ENCODE data around the gene HADHB.
A peak's percentile ranks its signal among the peaks of the same experiment; 100 is the strongest.

The HADHB gene

GRCh38 chr2:26244309-26245230 is at the start of gene HADHB, which contains the start of gene HADHA:
Gene HADHB, plus strand, starts transcription at chr2:26244939. Its CDS starts 9,316 bp downstream, at chr2:26254255.
Gene HADHA, minus strand, starts transcription at chr2:26244632. Its CDS starts 36 bp downstream, at chr2:26244596.
- peak; percentile 83 for DNase-seq

- DNase-seq = no peak
Observed at GRCh38 chr2:26195040-26195984, 49.4 kb upstream of the HADHB start.

- peak; percentile 35 for DNase-seq
Observed at GRCh38 chr2:26196683-26197418, 47.9 kb upstream of the HADHB start.

- no peak for DNase-seq
Observed at GRCh38 chr2:26197516-26197915, 47.2 kb upstream of the HADHB start.

GRCh38 chr2:26202981-26203490 is 41.7 kb upstream of the HADHB start:
- no peak for DNase-seq

GRCh38 chr2:26203906-26204305 is 40.8 kb upstream of the HADHB start:
- no peak for DNase-seq

GRCh38 chr2:26212011-26212410 is 32.7 kb upstream of the HADHB start:
- DNase-seq = no peak

- no peak for DNase-seq
Observed at GRCh38 chr2:26214759-26215158, 30.0 kb upstream of the HADHB start.

GRCh38 chr2:26215833-26216232 is 28.9 kb upstream of the HADHB start:
- DNase-seq = no peak

GRCh38 chr2:26216587-26216986 is 28.2 kb upstream of the HADHB start:
- DNase-seq = no peak

GRCh38 chr2:26217720-26218119 is 27.0 kb upstream of the HADHB start:
- DNase-seq = no peak

- DNase-seq = no peak
Observed at GRCh38 chr2:26223018-26223417, 21.7 kb upstream of the HADHB start.

- DNase-seq = no peak
Observed at GRCh38 chr2:26224095-26224494, 20.6 kb upstream of the HADHB start.

- DNase-seq = no peak
Observed at GRCh38 chr2:26229595-26229994, 15.1 kb upstream of the HADHB start.

- DNase-seq = no peak
Observed at GRCh38 chr2:26230806-26231205, 13.9 kb upstream of the HADHB start.

GRCh38 chr2:26235089-26235488 is 9.7 kb upstream of the HADHB start:
- no peak for DNase-seq

- DNase-seq = no peak
Observed at GRCh38 chr2:26237868-26238267, 6.9 kb upstream of the HADHB start.

- no peak for DNase-seq
Observed at GRCh38 chr2:26238311-26238958, 6.3 kb upstream of the HADHB start.

- no peak for DNase-seq
Observed at GRCh38 chr2:26241928-26242436, 2.8 kb upstream of the HADHB start.

- no peak for DNase-seq
Observed at GRCh38 chr2:26243470-26244308, 1.1 kb upstream of the HADHB start.

GRCh38 chr2:26245231-26245732 is 543 bp downstream of the HADHB start:
- DNase-seq = no peak

All from NCI-H1105 (cell line).